Activated naive CD4-positive, alpha-beta T cell treated with Interleukin-2 at 50 U/mL for 16 hours (primary cell): ENCODE measurements around the gene LDLRAD4.
"Not testable (repeated sequence)": the region's sequence is repeated elsewhere in the genome, so short reads cannot be mapped to it uniquely, and the experiment has no call there.

Experiments used
- DNase-seq: peaks from one replicate; pipeline ENCODE4 v3.0.0-alpha.2; 2020

LDLRAD4 gene

GRCh38 chr18:13253786-13254688 is 35.5 kb downstream of the LDLRAD4 start:
- DNase-seq: no peak

DNA sequence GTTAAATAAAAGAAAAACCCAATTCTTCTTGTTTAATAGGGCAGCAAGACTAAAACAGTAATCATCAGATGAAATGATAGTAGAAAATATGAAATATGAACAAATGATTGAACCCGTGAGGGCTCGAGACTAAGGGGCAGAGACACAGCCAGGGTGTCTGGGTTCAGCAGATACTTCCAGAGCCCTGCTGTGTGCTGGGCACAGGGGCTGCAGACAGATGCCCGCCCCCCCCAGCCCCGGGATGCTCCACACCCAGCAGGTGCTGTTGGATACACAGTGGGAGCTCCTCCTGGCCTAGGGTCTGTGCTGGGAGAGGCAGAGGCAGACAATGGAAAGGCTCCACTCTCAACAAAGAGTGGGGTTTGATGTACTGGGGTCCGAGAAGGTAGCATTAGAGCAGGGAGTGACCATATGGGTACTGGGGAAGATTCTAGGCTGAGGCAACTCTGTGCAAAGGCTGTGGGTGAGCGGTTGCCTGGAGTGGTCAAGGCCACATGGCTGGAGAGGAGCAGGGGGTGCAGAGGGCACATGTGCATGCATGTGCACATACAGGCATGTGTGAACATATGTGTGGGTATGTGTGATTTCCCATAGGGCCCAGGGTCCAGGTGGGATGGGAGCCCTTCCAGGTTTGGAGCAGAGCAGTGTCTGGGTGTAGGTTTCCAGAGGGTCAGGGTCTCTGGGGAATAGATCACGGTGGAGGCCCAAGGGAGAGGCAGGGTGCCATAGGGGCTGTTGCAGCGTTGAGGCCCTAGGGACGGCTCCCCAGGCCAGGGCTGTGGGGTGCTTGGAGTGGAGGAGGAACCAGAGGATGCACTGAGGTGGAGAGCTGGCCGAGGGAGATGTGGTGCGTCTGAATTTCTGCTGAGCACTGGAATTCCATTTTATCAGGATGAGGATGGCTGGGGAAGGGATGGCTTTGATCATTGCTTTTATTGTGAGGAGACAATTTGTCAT is 36.7 kb downstream of the LDLRAD4 start:
- no peak for DNase-seq

GRCh38 chr18:13256444-13257305 is 38.1 kb downstream of the LDLRAD4 start:
- DNase-seq: no peak

GRCh38 chr18:13257361-13257980 is 38.9 kb downstream of the LDLRAD4 start:
- no peak for DNase-seq

DNA sequence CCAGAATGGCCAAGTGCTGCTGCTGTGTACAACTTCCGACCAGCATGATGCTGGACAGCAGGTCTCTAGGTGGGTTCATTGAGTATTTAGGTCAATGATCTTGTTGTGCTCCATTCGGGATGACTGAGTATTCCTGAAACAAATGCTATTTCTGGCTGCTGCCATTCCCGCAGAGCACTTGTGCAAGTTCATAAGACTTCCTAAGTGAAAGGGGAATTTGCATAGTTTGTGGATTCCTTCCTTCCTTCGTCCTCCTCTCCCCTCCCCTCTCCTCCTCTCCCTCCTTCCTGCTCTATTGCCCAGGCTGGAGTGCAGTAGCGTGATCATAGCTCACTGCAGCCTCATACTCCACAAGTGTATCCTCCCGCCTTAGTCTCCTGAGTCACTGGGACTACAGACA is 40.4 kb downstream of the LDLRAD4 start:
- DNase-seq: no peak

- no peak for DNase-seq
Observed at GRCh38 chr18:13259701-13260100, 41.1 kb downstream of the LDLRAD4 start.

GRCh38 chr18:13260197-13260934 is 41.8 kb downstream of the LDLRAD4 start:
- DNase-seq: no peak

- no peak for DNase-seq
Observed at GRCh38 chr18:13260935-13261640, 42.5 kb downstream of the LDLRAD4 start.

GRCh38 chr18:13261661-13262357 is 43.2 kb downstream of the LDLRAD4 start:
- no peak for DNase-seq

GRCh38 chr18:13262358-13262680 is 43.8 kb downstream of the LDLRAD4 start:
- not testable (repeated sequence) for DNase-seq

DNA sequence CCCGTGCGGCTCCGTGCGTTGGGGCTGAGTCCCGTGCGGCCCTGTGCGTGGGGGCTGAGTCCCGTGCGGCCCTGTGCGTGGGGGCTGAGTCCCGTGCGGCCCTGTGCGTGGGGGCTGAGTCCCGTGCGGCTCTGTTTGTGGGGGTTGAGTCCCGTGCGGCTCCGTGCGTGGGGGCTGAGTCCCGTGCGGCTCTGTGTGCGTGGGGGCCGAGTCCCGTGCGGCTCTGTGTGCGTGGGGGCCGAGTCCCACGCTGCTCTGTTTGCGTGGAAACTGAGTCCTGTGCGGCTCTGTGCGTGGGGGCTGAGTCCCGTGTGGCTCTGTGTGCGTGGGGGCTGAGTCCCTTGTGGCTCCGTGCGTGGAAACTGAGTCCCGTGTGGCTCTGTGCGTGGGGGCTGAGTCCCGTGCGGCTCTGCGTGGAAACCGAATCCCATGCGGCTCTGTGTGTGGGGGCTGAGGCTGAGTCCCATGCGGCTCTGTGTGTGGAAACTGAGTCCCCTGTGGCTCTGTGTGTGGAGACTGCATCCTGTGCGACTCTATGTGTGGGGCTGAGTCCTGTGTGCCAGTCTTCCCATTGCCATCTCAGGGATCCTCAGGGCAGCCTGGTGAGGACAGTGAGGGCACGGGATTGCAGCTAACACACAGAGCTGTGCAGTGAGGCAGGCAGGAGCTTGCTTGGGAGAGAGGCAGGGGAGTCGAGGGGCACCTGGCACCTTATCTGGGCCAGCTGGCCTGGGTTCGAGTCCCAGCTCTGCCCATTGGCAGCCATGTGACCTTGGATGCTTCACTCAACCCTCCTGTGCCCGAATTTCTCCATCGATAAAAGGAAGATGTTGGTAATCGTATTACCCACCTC is 44.5 kb downstream of the LDLRAD4 start:
- no peak for DNase-seq

- DNase-seq: no peak
Observed at GRCh38 chr18:13264091-13265007, 45.8 kb downstream of the LDLRAD4 start.

GRCh38 chr18:13265008-13265910 is 46.7 kb downstream of the LDLRAD4 start:
- peak; percentile 60 for DNase-seq

- DNase-seq: no peak
Observed at GRCh38 chr18:13265911-13266217, 47.3 kb downstream of the LDLRAD4 start.

DNA sequence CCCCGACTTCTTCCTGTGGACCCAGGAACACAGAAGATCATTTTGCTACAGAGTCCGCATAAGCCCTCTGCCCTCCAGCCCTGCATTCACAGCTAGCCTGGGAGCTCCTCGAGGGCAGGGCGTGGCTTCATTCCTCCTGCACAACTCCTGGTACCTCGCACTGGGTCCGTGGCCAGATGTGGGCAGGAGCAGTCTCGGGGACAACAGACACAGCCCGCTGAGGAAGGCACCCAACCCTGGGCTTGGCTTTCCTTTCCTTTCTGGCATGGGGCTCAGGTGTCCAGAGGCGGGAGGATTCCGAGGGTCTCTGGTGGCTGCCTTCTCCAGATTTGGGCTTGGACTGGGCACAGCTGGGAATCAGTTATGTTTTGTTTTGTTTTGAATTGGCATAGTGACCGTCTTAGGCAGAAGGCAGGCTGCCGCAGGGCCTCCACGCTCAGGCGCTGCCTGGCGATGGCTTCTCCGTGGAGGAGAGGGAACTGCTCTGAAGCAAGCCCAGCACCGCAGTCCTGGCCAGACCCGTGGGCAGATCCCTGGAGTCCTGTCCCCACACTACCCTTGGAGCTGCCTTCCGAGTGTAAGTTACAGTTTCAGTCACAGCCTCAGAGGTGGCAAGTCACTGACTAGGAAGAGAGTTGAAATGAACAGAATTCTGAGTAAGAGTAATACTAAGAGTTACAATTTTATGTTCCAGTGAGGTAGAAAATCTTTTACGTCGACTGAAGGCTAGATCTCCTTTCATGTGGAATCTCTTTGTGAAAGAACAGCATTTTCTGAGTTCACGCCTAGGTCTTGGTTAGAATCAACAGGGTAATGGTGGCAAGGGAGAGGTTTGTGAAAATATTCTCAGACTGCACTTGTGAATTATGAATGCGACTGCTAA is 47.9 kb downstream of the LDLRAD4 start:
- DNase-seq: peak; percentile 60

DNA sequence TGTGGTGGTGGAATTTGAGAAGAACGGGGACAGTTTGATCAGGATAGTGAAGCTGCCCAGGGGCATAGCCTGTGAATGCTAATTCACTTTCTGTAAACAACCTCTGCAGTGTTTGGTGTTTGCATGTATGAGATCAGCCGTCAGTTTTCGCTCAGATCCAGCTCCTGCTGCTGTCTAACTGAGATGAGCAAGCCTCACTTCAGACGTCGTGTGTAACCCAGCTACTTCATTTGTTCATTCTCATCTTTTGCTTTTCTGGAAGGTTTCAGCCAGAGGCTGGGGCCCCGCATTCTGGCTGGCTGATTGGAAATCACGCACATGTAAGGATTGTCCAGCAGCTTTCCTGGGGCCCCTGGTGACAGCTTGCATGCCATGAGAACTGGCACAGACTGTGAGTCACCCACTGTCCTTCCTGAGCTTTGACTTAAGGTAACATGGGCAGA is 48.9 kb downstream of the LDLRAD4 start:
- no peak for DNase-seq
